ENCODE results near the gene BICDL1. TPM values are rescaled to one million over a fixed set of nuclear protein-coding genes. Genes with fewer than 3 reads are reported as not detected.

BICDL1 gene
- total RNA-seq, 1 experiment from 2014 or later: 3.6 TPM

GRCh38 chr12:120131116-120131515, 142.1 kb downstream of the BICDL1 start:
- CTCF ChIA-PET: no interaction called here
- no peaks in the 10 kb centered on the region for H3F3A ChIP-seq (ENCODE audit: low read length, unreplicated experiment)
- POLR2A ChIA-PET (ENCODE audit: unreplicated experiment): no interaction called here

GRCh38 chr12:120132054-120132836, 143.2 kb downstream of the BICDL1 start:
- Histone ChIP-seq H3K36me3 (ENCODE audit: low read depth, low read length) (peaks cover 93% of the 10 kb centered on the region), H3K79me2 (ENCODE audit: low read length) (no peaks in the 10 kb centered on the region), H4K20me1 (ENCODE audit: low read length) (no peaks in the 10 kb centered on the region; the same call in 1 of the 2 replicates), H3K9me2 (replicated peaks; ENCODE audit: low read length) (no peaks in the 10 kb centered on the region), H3K9me3 (ENCODE audit: low read length) (no peaks in the 10 kb centered on the region), H2AFZ (ENCODE audit: low read length) (no peak overlapping the region), H3K4me2 (ENCODE audit: low read length) (no peak overlapping the region), H3K27me3 (ENCODE audit: low read length) (no peaks in the 10 kb centered on the region), H3K4me3 (ENCODE audit: low read length) (no peak overlapping the region), H3K9ac (ENCODE audit: low read length) (no peak overlapping the region), H3K4me1 (ENCODE audit: insufficient read depth, low read length) (peaks cover 11% of the 10 kb centered on the region; the same call in 1 of the 2 replicates), H3K27ac (ENCODE audit: low read length) (no peak overlapping the region), H3F3A (ENCODE audit: low read length, unreplicated experiment) (no peaks in the 10 kb centered on the region)
- BruUV-seq (replicated peaks): no TSS peak
- DNase-seq (no peak), ATAC-seq (no peak)
- intact Hi-C loops (cut with micrococcal nuclease): no loop called here
- ChIA-PET POLR2A (ENCODE audit: unreplicated experiment) (no interaction called here), CTCF (no interaction called here)
- TF ChIP-seq CTCF (conservative IDR thresholded peaks at IDR 0.05; ENCODE audit: low read depth, low read length) (no peak), EZH2 (IDR thresholded peaks at IDR 0.05; ENCODE audit: low read length, unreplicated experiment) (no peak), EZH2phosphoT487 (IDR thresholded peaks at IDR 0.05; ENCODE audit: borderline replicate concordance, low read length) (no peak)

More at GRCh38 chr12:120131116-120131515, 142.1 kb downstream of the BICDL1 start:
- DNase-seq: no peak
- intact Hi-C loops (cut with micrococcal nuclease): no loop called here
- Histone ChIP-seq H4K20me1 (ENCODE audit: low read length) (no peaks in the 10 kb centered on the region; the same call in 1 of the 2 replicates), H3K4me2 (ENCODE audit: low read length) (no peak overlapping the region), H3K27ac (ENCODE audit: low read length) (no peak overlapping the region), H3K36me3 (ENCODE audit: low read depth, low read length) (peaks cover 92% of the 10 kb centered on the region), H2AFZ (ENCODE audit: low read length) (no peak overlapping the region), H3K9ac (ENCODE audit: low read length) (no peak overlapping the region), H3K9me3 (ENCODE audit: low read length) (no peaks in the 10 kb centered on the region), H3K4me1 (ENCODE audit: insufficient read depth, low read length) (0 out of 2 replicates have a peak, but pooled peaks cover 6% of the 10 kb centered on the region), H3K27me3 (ENCODE audit: low read length) (no peaks in the 10 kb centered on the region), H3K4me3 (ENCODE audit: low read length) (no peak overlapping the region), H3K79me2 (ENCODE audit: low read length) (no peaks in the 10 kb centered on the region), H3K9me2 (replicated peaks; ENCODE audit: low read length) (no peaks in the 10 kb centered on the region)
- ATAC-seq: no peak
- no TSS peak for BruUV-seq (replicated peaks)
- TF ChIP-seq EZH2phosphoT487 (IDR thresholded peaks at IDR 0.05; ENCODE audit: borderline replicate concordance, low read length): no peak
- TF ChIP-seq CTCF (conservative IDR thresholded peaks at IDR 0.05; ENCODE audit: low read depth, low read length): no peak
- no peak for TF ChIP-seq EZH2 (IDR thresholded peaks at IDR 0.05; ENCODE audit: low read length, unreplicated experiment)

GRCh38 chr12:120132863-120133385, 143.9 kb downstream of the BICDL1 start:
- BruUV-seq (replicated peaks): no TSS peak
- peaks cover 93% of the 10 kb centered on the region for H3K36me3 ChIP-seq (ENCODE audit: low read depth, low read length)
- H3K4me2 ChIP-seq (ENCODE audit: low read length): no peak overlapping the region
- ChIA-PET CTCF (no interaction called here), POLR2A (ENCODE audit: unreplicated experiment) (no interaction called here)
- peaks cover 11% of the 10 kb centered on the region; the same call in 1 of the 2 replicates for H3K4me1 ChIP-seq (ENCODE audit: insufficient read depth, low read length)
- no peak for DNase-seq
- H3K4me3 ChIP-seq (ENCODE audit: low read length): no peak overlapping the region
- ATAC-seq: no peak
- H3K27ac ChIP-seq (ENCODE audit: low read length): no peak overlapping the region
- H3K27me3 ChIP-seq (ENCODE audit: low read length): no peaks in the 10 kb centered on the region
- no peak overlapping the region for H2AFZ ChIP-seq (ENCODE audit: low read length)
- H3K9me2 ChIP-seq (replicated peaks; ENCODE audit: low read length): no peaks in the 10 kb centered on the region
- H4K20me1 ChIP-seq (ENCODE audit: low read length): no peaks in the 10 kb centered on the region; the same call in 1 of the 2 replicates
- H3K9ac ChIP-seq (ENCODE audit: low read length): no peak overlapping the region
- intact Hi-C loops (cut with micrococcal nuclease): no loop called here
- no peaks in the 10 kb centered on the region for H3K79me2 ChIP-seq (ENCODE audit: low read length)
- no peaks in the 10 kb centered on the region for H3K9me3 ChIP-seq (ENCODE audit: low read length)
- no peak for TF ChIP-seq EZH2 (IDR thresholded peaks at IDR 0.05; ENCODE audit: low read length, unreplicated experiment)
- no peak for TF ChIP-seq EZH2phosphoT487 (IDR thresholded peaks at IDR 0.05; ENCODE audit: borderline replicate concordance, low read length)
- TF ChIP-seq CTCF (conservative IDR thresholded peaks at IDR 0.05; ENCODE audit: low read depth, low read length): no peak
- H3F3A ChIP-seq (ENCODE audit: low read length, unreplicated experiment): no peaks in the 10 kb centered on the region

Measured in PC-3 (cell line).